ENCODE results near the gene RANBP10.

Gene RANBP10

GRCh38 chr16:67736858-67737257, 69.5 kb downstream of the RANBP10 start:
- no peak for DNase-seq

- DNase-seq: no peak
These were observed 71.6 kb downstream of the RANBP10 start for GRCh38 chr16:67734731-67735201.

- DNase-seq: no peak
These were observed 72.5 kb downstream of the RANBP10 start for GRCh38 chr16:67733734-67734470.

GRCh38 chr16:67731753-67732095, 74.6 kb downstream of the RANBP10 start:
- DNase-seq: no peak

GRCh38 chr16:67731071-67731752, 75.1 kb downstream of the RANBP10 start:
- DNase-seq: no peak

GRCh38 chr16:67730326-67730725, 76.0 kb downstream of the RANBP10 start:
- no peak for DNase-seq

- DNase-seq: no peak
These were observed 76.6 kb downstream of the RANBP10 start for GRCh38 chr16:67729636-67730248.

- DNase-seq: no peak
These were observed 78.6 kb downstream of the RANBP10 start for GRCh38 chr16:67727521-67728485.

- no peak for DNase-seq
These were observed 80.0 kb downstream of the RANBP10 start for GRCh38 chr16:67726106-67727034.

- DNase-seq: no peak
These were observed 82.5 kb downstream of the RANBP10 start for GRCh38 chr16:67723911-67724305.

- no peak for DNase-seq
These were observed 83.0 kb downstream of the RANBP10 start for GRCh38 chr16:67723151-67723910.

GRCh38 chr16:67720236-67720635, 86.1 kb downstream of the RANBP10 start:
- no peak for DNase-seq

GRCh38 chr16:67719778-67720144, 86.6 kb downstream of the RANBP10 start:
- DNase-seq: peak in 1 of 2 donors; percentile 28

GRCh38 chr16:67719048-67719777, 87.1 kb downstream of the RANBP10 start, which contains the start of gene GFOD2:
Gene GFOD2 (minus strand): TSS chr16:67719316. CDS start chr16:67685715, 33,601 bp downstream.
- peak; percentile 96 to 97 for DNase-seq

GRCh38 chr16:67718668-67719047, 87.7 kb downstream of the RANBP10 start:
- DNase-seq: peak in 1 of 2 donors; percentile 7

GRCh38 chr16:67716097-67716496, 90.3 kb downstream of the RANBP10 start:
- DNase-seq: no peak

GRCh38 chr16:67714522-67714921, 91.8 kb downstream of the RANBP10 start:
- no peak for DNase-seq

- DNase-seq: no peak
These were observed 92.6 kb downstream of the RANBP10 start for GRCh38 chr16:67713647-67714273.

GRCh38 chr16:67710607-67711006, 95.8 kb downstream of the RANBP10 start:
- no peak for DNase-seq

GRCh38 chr16:67709050-67709449, 97.3 kb downstream of the RANBP10 start:
- DNase-seq: no peak
